Measurements from ENCODE around the gene NABP1. TPM values are rescaled to one million over a fixed set of nuclear protein-coding genes. Genes with fewer than 3 reads are reported as not detected.
"Not testable (repeated sequence)": the region's sequence is repeated elsewhere in the genome, so short reads cannot be mapped to it uniquely, and the experiment has no call there.

Gene NABP1
- total and polyA plus RNA-seq, 2 experiments from 2014 or later = 19.6 to 40.0 TPM

DNA sequence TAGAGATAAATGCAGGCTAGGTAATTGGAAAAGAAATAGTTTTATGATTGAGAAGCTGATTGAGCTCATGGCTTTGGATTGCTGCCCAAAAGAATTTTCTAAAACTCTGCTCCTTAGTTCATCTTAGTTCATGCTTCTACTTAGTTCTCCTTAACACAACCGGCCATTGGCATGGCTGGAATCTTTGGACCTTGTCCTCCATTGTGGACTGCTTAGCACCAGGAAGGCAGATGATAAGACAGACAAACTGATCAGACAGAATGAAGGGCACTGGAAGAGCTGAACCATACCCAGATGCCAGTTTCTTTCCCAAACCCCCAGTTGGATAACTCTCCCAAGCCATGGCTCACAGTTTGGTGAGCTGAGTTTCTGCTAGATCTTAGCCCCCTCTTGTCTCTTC lies 36.3 kb upstream of the NABP1 start:
- Histone ChIP-seq H3K36me3 (replicated peaks; ENCODE audit: insufficient read depth, low read depth) (no peaks in the 10 kb centered on the region), H4K20me1 (ENCODE audit: insufficient read depth, poor library complexity, severe bottlenecking) (no peaks in the 10 kb centered on the region), H3K9me2 (replicated peaks; ENCODE audit: insufficient read depth) (no peaks in the 10 kb centered on the region), H3K4me3 (no peak overlapping the region), H2AFZ (no peak overlapping the region), H3K4me1 (ENCODE audit: insufficient read depth) (peaks cover 10% of the 10 kb centered on the region), H3K27me3 (no peaks in the 10 kb centered on the region), H3K9me3 (ENCODE audit: low read depth) (no peaks in the 10 kb centered on the region), H3K4me2 (no peak overlapping the region), H3K27ac (no peak overlapping the region), H3K79me2 (no peaks in the 10 kb centered on the region)
- 83% methylated on average over 1 of the region's 1 CpG for whole genome bisulfite sequencing (ENCODE audit: low lambda C conversion rate, missing lambda C conversion rate)
- TF ChIP-seq, protein P1, sequence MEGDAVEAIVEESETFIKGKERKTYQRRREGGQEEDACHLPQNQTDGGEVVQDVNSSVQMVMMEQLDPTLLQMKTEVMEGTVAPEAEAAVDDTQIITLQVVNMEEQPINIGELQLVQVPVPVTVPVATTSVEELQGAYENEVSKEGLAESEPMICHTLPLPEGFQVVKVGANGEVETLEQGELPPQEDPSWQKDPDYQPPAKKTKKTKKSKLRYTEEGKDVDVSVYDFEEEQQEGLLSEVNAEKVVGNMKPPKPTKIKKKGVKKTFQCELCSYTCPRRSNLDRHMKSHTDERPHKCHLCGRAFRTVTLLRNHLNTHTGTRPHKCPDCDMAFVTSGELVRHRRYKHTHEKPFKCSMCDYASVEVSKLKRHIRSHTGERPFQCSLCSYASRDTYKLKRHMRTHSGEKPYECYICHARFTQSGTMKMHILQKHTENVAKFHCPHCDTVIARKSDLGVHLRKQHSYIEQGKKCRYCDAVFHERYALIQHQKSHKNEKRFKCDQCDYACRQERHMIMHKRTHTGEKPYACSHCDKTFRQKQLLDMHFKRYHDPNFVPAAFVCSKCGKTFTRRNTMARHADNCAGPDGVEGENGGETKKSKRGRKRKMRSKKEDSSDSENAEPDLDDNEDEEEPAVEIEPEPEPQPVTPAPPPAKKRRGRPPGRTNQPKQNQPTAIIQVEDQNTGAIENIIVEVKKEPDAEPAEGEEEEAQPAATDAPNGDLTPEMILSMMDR (IDR thresholded peaks at IDR 0.05; ENCODE audit: poor library complexity) = no peak
- TF ChIP-seq EZH2 (IDR thresholded peaks at IDR 0.05; ENCODE audit: borderline replicate concordance) (no peak), EZH2phosphoT487 (IDR thresholded peaks at IDR 0.05; ENCODE audit: low read depth, severe bottlenecking, unreplicated experiment) (no peak)
- no peak for DNase-seq (ENCODE audit: low spot score)

DNA sequence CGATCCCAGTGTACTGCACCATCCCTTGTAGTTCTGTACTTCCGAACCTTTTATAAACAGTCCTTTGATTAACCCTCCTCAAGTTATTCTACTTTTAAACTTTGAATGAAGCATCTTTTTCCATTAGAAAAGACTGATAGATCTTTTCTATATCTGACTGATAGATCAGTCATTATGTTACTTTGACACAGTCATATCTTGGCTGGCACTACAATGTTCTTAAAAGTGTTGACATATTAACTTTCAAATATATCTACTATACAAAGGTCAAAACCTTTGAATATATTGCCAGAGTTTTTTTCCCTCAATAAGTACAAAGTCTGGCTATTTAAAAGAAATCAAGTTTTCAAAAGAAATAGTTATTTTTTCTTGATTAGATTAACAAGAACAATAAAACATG lies 35.4 kb upstream of the NABP1 start:
- Histone ChIP-seq H3K27me3 (no peaks in the 10 kb centered on the region), H3K4me2 (no peak overlapping the region), H3K36me3 (replicated peaks; ENCODE audit: insufficient read depth, low read depth) (no peaks in the 10 kb centered on the region), H3K9me2 (replicated peaks; ENCODE audit: insufficient read depth) (no peaks in the 10 kb centered on the region), H2AFZ (no peak overlapping the region), H3K4me3 (no peak overlapping the region), H3K9me3 (ENCODE audit: low read depth) (no peaks in the 10 kb centered on the region), H3K79me2 (no peaks in the 10 kb centered on the region), H3K27ac (no peak overlapping the region), H4K20me1 (ENCODE audit: insufficient read depth, poor library complexity, severe bottlenecking) (no peaks in the 10 kb centered on the region), H3K4me1 (ENCODE audit: insufficient read depth) (peaks cover under 1% of the 10 kb centered on the region)
- 86% methylated on average over 2 of the region's 2 CpGs for WGBS (ENCODE audit: low lambda C conversion rate, missing lambda C conversion rate)
- no peak for DNase-seq (ENCODE audit: low spot score)
- TF ChIP-seq, protein P1 (IDR thresholded peaks at IDR 0.05; ENCODE audit: poor library complexity) = no peak
- TF ChIP-seq EZH2 (IDR thresholded peaks at IDR 0.05; ENCODE audit: borderline replicate concordance) = no peak
- no peak for TF ChIP-seq EZH2phosphoT487 (IDR thresholded peaks at IDR 0.05; ENCODE audit: low read depth, severe bottlenecking, unreplicated experiment)

- no peaks in the 10 kb centered on the region for H3K4me1 ChIP-seq (ENCODE audit: insufficient read depth)
- H4K20me1 ChIP-seq (ENCODE audit: insufficient read depth, poor library complexity, severe bottlenecking) = no peaks in the 10 kb centered on the region
- 68% methylated on average over 5 of the region's 5 CpGs for WGBS (ENCODE audit: low lambda C conversion rate, missing lambda C conversion rate)
- no peaks in the 10 kb centered on the region for H3K9me2 ChIP-seq (replicated peaks; ENCODE audit: insufficient read depth)
- TF ChIP-seq EZH2phosphoT487 (IDR thresholded peaks at IDR 0.05; ENCODE audit: low read depth, severe bottlenecking, unreplicated experiment) = no peak
- H3K27ac ChIP-seq = no peak overlapping the region
- H3K9me3 ChIP-seq (ENCODE audit: low read depth) = no peaks in the 10 kb centered on the region
- H3K79me2 ChIP-seq = no peaks in the 10 kb centered on the region
- no peak overlapping the region for H2AFZ ChIP-seq
- no peaks in the 10 kb centered on the region for H3K27me3 ChIP-seq
- no peak overlapping the region for H3K4me2 ChIP-seq
- no peaks in the 10 kb centered on the region for H3K36me3 ChIP-seq (replicated peaks; ENCODE audit: insufficient read depth, low read depth)
- H3K4me3 ChIP-seq = no peak overlapping the region
- peak; percentile 25 for DNase-seq (ENCODE audit: low spot score)
These were observed 34.5 kb upstream of the NABP1 start for GRCh38 chr2:191643429-191643828.

DNA sequence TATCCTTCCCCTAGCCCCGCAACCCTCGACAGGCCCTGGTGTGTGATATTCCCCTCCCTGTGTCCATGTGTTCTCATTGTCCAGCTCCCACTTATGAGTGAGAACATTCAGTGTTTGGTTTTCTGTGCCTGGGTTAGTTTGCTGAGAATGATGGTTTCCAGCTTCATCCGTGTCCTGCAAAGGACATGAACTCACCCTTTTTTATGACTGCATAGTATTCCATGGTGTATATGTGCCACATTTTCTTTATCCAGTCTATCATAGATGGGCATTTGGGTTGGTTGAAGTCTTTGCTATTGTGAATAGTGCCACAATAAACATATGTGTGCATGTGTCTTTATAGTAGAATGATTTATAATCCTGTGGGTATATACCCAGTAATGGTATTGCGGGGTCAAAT lies 33.3 kb upstream of the NABP1 start:
- not testable (repeated sequence) for DNase-seq (ENCODE audit: low spot score); H3K27ac ChIP-seq; H3K36me3 ChIP-seq (replicated peaks; ENCODE audit: insufficient read depth, low read depth); H3K4me3 ChIP-seq; H3K4me1 ChIP-seq (ENCODE audit: insufficient read depth); H3K27me3 ChIP-seq; H3K79me2 ChIP-seq; H2AFZ ChIP-seq; H3K4me2 ChIP-seq; H3K9me2 ChIP-seq (replicated peaks; ENCODE audit: insufficient read depth); H4K20me1 ChIP-seq (ENCODE audit: insufficient read depth, poor library complexity, severe bottlenecking); H3K9me3 ChIP-seq (ENCODE audit: low read depth)
- 73% methylated on average over 4 of the region's 4 CpGs for WGBS (ENCODE audit: low lambda C conversion rate, missing lambda C conversion rate)
